Mesendoderm (in vitro differentiated cells): ENCODE data around the gene TNS3.

Experiments used
- DNase-seq: peaks from one replicate; pipeline ENCODE4 v3.0.0; 2013
- H2AK5ac ChIP-seq: 2 replicates; pipeline ENCODE4 v1.6.1; 2013; ENCODE audit warnings: low read length, inconsistent platforms
- H2BK120ac ChIP-seq: 2 replicates; pipeline ENCODE4 v1.6.1; 2013; ENCODE audit warnings: low read depth, mild to moderate bottlenecking, low read length, moderate library complexity, mixed read lengths
- H2BK15ac ChIP-seq: replicated peaks from 2 replicates; pipeline ENCODE4 v1.6.1; 2013; ENCODE audit warnings: low read depth, mild to moderate bottlenecking, moderate library complexity
- H2BK5ac ChIP-seq: 2 replicates; pipeline ENCODE4 v1.6.1; 2013; ENCODE audit warnings: low read length, inconsistent platforms
- H3K18ac ChIP-seq: 2 replicates; pipeline ENCODE4 v1.6.1; 2013; ENCODE audit warnings: mild to moderate bottlenecking, low read length, mixed read lengths
- H3K23ac ChIP-seq: one replicate; pipeline ENCODE4 v1.6.1; 2013; ENCODE audit warnings: low read length
- H3K27ac ChIP-seq: 2 replicates; pipeline ENCODE4 v1.5.1; 2013; ENCODE audit warnings: low read depth, mild to moderate bottlenecking, inconsistent platforms, low read length, moderate library complexity
- H3K27me3 ChIP-seq: 2 replicates; pipeline ENCODE4 v1.6.1; 2013; ENCODE audit warnings: low read length, control low read depth, mild to moderate bottlenecking, inconsistent platforms; ENCODE audit not compliant: insufficient read depth, poor library complexity
- H3K36me3 ChIP-seq: 2 replicates; pipeline ENCODE4 v1.6.1; 2013; ENCODE audit warnings: low read length, inconsistent platforms; ENCODE audit not compliant: control insufficient read depth, insufficient read depth
- H3K4ac ChIP-seq: one replicate; pipeline ENCODE4 v1.6.1; 2013; ENCODE audit warnings: low read depth, mild to moderate bottlenecking, low read length, moderate library complexity
- H3K4me1 ChIP-seq: 2 replicates; pipeline ENCODE4 v1.6.1; 2013; ENCODE audit warnings: low read depth, low read length, inconsistent platforms; ENCODE audit not compliant: control insufficient read depth
- H3K4me2 ChIP-seq: 2 replicates; pipeline ENCODE4 v1.6.1; 2013; ENCODE audit warnings: low read length
- H3K4me3 ChIP-seq: 2 replicates; pipeline ENCODE4 v1.5.1; 2013; ENCODE audit warnings: mild to moderate bottlenecking, low read length
- H3K56ac ChIP-seq: one replicate; pipeline ENCODE4 v1.6.1; 2013; ENCODE audit warnings: low read length
- H3K79me1 ChIP-seq: 2 replicates; pipeline ENCODE4 v1.6.1; 2013; ENCODE audit warnings: low read length, inconsistent platforms
- H3K79me2 ChIP-seq: 2 replicates; pipeline ENCODE4 v1.6.1; 2013; ENCODE audit warnings: mild to moderate bottlenecking, low read length; ENCODE audit not compliant: control insufficient read depth, insufficient read depth
- H3K9ac ChIP-seq: 2 replicates; pipeline ENCODE4 v1.6.1; 2013; ENCODE audit warnings: low read length, inconsistent platforms
- H4K5ac ChIP-seq: one replicate; pipeline ENCODE4 v1.6.1; 2013; ENCODE audit warnings: low read length
- H4K8ac ChIP-seq: one replicate; pipeline ENCODE4 v1.6.1; 2013; ENCODE audit warnings: low read depth, mild to moderate bottlenecking, control low read depth, low read length, moderate library complexity
- WGBS: extraction: QIAGEN DNeasy Blood & Tissue Kit; methylation state at CpG from one replicate; pipeline ENCODE4 v1.1.7; 2013; ENCODE audit warnings: low lambda C conversion rate, missing lambda C conversion rate; ENCODE audit not compliant: insufficient coverage; ENCODE audit errors: extremely low coverage; 5-methylcytosine and 5-hydroxymethylcytosine counted together

Gene TNS3

DNA sequence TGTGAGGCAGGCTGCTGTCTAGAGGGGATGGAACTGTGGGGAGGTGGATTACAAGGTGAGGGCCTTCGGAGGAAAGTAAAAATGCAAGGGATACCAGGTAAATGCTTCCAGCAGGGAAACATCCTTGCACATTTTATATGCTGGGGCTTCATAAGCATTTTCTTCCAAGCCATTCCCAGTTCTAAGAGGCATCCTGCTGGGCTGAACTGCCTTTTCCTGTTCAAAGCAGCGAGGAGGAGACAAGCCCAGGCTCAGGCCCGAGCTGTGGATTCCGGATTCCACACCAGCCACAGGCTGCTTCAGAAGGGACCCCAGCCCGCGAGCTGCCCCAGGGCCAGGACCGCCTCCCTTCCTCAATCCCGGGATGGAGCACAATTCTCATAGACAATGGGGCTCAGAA, 249.7 kb downstream of the TNS3 start:
- DNase-seq: peak; percentile 77
- H3K27ac ChIP-seq: peak overlapping the region; percentile 49
- H3K79me1 ChIP-seq: no peaks in the 10 kb centered on the region
- no peak overlapping the region for H3K4ac ChIP-seq
- no peak overlapping the region for H3K18ac ChIP-seq
- no peak overlapping the region for H2AK5ac ChIP-seq
- H3K9ac ChIP-seq: peak overlapping the region; percentile 18
- WGBS: no CpG with 5 or more reads among the region's 8 CpGs
- H3K36me3 ChIP-seq: no peaks in the 10 kb centered on the region
- no peaks in the 10 kb centered on the region for H3K27me3 ChIP-seq
- no peak overlapping the region for H3K4me2 ChIP-seq
- H3K23ac ChIP-seq: no peak overlapping the region
- H2BK15ac ChIP-seq: no peak overlapping the region
- no peak overlapping the region for H2BK120ac ChIP-seq
- H3K79me2 ChIP-seq: no peaks in the 10 kb centered on the region
- H2BK5ac ChIP-seq: no peak overlapping the region
- no peak overlapping the region for H4K5ac ChIP-seq
- H3K4me1 ChIP-seq: peaks cover 11% of the 10 kb centered on the region
- no peak overlapping the region for H3K56ac ChIP-seq
- no peak overlapping the region for H4K8ac ChIP-seq
- no peak overlapping the region for H3K4me3 ChIP-seq

DNA sequence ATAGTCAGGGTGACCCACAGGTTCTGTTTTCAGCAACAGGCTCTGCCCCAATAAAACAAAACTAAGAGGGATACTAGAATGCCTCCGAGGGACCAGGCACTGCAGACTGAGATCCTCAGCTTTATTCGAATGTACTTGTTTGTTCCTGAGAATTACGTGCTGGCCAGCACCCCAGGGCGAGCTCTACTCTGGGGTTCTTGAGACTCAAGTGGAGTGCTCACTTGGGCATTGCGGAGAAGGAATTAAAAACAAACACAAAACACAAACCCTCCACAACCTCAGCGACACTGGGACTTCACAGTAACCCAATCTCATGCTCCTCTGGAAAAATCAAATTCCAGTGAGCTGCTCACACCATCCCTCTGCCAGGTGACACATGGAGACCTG, 250.7 kb downstream of the TNS3 start:
- Histone ChIP-seq H3K4me3 (no peak overlapping the region), H3K18ac (no peak overlapping the region), H3K23ac (peak overlapping the region; percentile 6), H3K27me3 (no peaks in the 10 kb centered on the region), H3K36me3 (no peaks in the 10 kb centered on the region), H3K4me1 (peaks cover 12% of the 10 kb centered on the region), H2BK120ac (no peak overlapping the region), H2AK5ac (no peak overlapping the region), H3K4me2 (no peak overlapping the region), H2BK15ac (no peak overlapping the region), H2BK5ac (no peak overlapping the region), H3K9ac (no peak overlapping the region), H3K4ac (no peak overlapping the region), H3K79me2 (no peaks in the 10 kb centered on the region), H4K5ac (no peak overlapping the region), H3K27ac (no peak overlapping the region), H3K79me1 (no peaks in the 10 kb centered on the region), H4K8ac (no peak overlapping the region), H3K56ac (no peak overlapping the region)
- no CpG with 5 or more reads among the region's 6 CpGs for WGBS
- DNase-seq: no peak

DNA sequence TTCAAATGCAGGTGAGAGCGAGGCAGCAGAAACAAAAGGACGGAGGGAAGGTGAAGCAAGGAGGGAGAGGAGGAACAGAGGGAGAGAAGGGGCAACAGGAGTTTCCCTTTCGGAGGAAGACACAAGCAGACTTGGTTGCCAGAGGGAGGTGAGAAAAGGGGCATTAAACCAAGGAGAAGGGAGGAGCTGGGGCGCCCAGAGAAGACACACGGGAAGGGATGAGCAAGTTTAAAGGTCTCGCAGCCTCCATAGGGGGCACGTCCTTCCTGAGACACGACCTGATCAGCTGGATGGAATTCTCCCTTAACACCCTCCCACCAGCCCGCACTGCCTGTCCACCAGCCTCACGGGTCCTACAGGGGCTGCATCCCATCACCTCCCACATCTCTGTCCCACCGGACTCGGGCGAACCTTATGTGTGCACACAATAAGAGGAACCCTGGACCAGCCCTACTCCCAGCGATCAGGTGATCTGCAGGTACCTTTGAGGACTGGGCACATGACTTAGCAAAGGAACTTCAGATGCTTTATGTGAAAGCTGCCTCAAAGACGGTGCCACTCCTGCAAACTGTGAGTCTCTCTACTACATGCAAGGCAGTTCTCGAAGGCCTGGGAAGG, 251.2 kb downstream of the TNS3 start:
- no peak for DNase-seq
- Histone ChIP-seq H3K56ac (no peak overlapping the region), H2BK15ac (no peak overlapping the region), H4K5ac (no peak overlapping the region), H3K4ac (no peak overlapping the region), H3K4me2 (no peak overlapping the region), H2BK120ac (no peak overlapping the region), H3K9ac (no peak overlapping the region), H2BK5ac (no peak overlapping the region), H3K4me1 (peaks cover 12% of the 10 kb centered on the region), H3K18ac (no peak overlapping the region), H3K36me3 (no peaks in the 10 kb centered on the region), H3K27me3 (no peaks in the 10 kb centered on the region), H4K8ac (no peak overlapping the region), H3K27ac (no peak overlapping the region), H3K79me1 (no peaks in the 10 kb centered on the region), H3K4me3 (no peak overlapping the region), H3K23ac (no peak overlapping the region), H2AK5ac (peak overlapping the region; percentile 50), H3K79me2 (no peaks in the 10 kb centered on the region)
- no CpG with 5 or more reads among the region's 16 CpGs for WGBS

DNA sequence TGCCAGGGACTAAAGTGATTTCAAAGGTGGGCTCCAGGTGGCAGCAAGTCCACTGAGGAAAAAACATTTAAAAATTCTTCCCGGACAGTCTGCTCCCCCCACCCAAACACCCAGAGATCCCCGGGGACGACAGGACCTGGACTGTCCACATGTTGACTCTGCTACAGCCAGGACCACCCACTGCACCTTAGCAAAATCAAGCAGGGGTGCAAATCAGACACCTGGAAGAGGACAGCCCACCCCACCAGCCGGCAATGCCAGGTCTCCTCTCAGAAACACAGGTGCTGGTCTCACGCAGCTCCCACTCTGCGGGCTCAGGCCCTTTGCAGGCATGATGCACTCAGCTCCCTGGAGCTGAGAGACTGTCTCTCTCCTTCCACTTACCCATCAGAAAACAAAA, 251.9 kb downstream of the TNS3 start:
- Histone ChIP-seq H3K9ac (no peak overlapping the region), H3K56ac (no peak overlapping the region), H3K4me2 (no peak overlapping the region), H3K79me1 (no peaks in the 10 kb centered on the region), H2BK120ac (no peak overlapping the region), H2BK15ac (no peak overlapping the region), H4K8ac (no peak overlapping the region), H3K79me2 (no peaks in the 10 kb centered on the region), H3K27me3 (no peaks in the 10 kb centered on the region), H2BK5ac (no peak overlapping the region), H3K4me1 (peaks cover 12% of the 10 kb centered on the region), H3K36me3 (no peaks in the 10 kb centered on the region), H2AK5ac (no peak overlapping the region), H3K4ac (no peak overlapping the region), H4K5ac (no peak overlapping the region), H3K4me3 (no peak overlapping the region), H3K23ac (no peak overlapping the region), H3K18ac (no peak overlapping the region), H3K27ac (no peak overlapping the region)
- DNase-seq: no peak
- no CpG with 5 or more reads among the region's 6 CpGs for WGBS

DNA sequence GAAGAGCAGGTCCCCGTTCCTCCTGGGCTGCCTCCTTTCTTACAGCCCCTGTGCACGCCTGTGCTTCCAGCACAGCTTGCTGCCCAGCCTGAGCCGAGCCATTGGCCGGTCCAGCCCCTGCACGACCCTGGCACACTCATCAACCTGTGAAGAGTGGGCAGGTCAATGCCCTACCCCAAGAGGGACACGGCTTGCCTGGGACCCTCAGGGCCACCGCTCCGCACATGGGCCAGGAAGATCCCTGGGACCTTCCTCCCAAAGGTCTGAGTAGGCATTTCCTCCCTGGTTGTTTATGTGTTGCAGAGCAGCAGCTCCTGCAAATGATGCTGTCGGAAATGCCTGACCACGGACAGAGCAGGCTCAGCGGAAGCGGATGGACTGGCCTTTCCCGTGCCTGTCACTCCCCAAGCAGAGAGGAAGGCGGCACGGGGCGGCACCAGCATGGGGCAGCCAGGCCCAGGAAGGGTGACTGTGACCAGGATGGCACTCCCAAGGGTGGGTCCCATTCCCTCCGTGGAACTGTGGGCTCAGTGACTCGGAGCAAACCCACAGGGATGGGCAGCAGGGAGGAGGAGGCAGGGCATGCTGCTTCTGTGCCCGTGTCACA, 252.5 kb downstream of the TNS3 start:
- Histone ChIP-seq H3K23ac (no peak overlapping the region), H3K27ac (no peak overlapping the region), H2AK5ac (peak overlapping the region; percentile 20), H3K4ac (no peak overlapping the region), H2BK120ac (no peak overlapping the region), H2BK5ac (no peak overlapping the region), H3K4me2 (no peak overlapping the region), H3K79me2 (no peaks in the 10 kb centered on the region), H3K4me1 (peaks cover 12% of the 10 kb centered on the region), H3K36me3 (no peaks in the 10 kb centered on the region), H4K5ac (no peak overlapping the region), H3K18ac (no peak overlapping the region), H3K9ac (no peak overlapping the region), H3K79me1 (no peaks in the 10 kb centered on the region), H3K56ac (no peak overlapping the region), H3K4me3 (no peak overlapping the region), H4K8ac (no peak overlapping the region), H2BK15ac (no peak overlapping the region), H3K27me3 (no peaks in the 10 kb centered on the region)
- WGBS: no CpG with 5 or more reads among the region's 19 CpGs
- DNase-seq: no peak
